ENCODE data around the gene DMD.

DMD gene

GRCh38 chrX:31130457-31131220 is 2080.7 kb downstream of the DMD start:
- DNase-seq: no peak

DNA sequence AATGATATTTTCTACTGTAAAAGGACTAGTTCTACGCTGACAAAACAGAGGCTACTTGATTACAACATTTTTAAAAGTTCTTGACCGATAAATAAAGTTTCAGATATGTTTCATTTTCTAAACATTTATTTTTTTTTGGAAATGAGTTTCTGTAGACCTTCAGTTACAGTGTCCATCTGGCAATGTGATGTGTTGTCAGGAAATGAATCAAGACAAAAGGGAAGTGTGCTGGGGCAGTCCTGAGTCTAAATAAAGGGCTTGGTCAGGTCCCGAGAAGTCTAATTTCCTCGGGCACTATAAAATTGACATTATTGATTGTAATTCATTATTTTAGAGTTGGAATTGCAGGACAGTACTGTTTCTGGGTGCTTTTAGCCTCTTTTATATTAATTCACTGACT is 2082.5 kb downstream of the DMD start:
- no peak for DNase-seq

GRCh38 chrX:31127716-31128115 is 2083.6 kb downstream of the DMD start:
- no peak for DNase-seq

GRCh38 chrX:31126205-31126604 is 2085.1 kb downstream of the DMD start:
- no peak for DNase-seq

DNA sequence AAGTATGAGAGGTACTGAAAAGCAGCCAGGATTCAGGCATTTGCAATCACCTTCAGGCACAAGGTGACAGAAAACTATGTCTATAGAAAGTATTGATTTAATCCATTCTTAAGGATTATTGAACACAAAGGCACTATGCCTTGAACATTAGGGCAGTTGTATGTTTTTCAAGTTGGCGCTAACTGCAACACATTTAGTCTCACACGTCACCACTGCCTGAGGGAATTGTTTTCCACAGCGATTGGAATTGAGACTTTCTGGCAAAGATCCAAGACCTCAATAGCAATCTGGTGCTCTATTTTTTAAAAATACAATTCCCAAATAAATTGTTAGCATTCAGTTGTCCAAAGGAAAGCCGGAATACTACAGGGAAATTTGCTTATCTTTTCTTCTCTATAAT is 2086.8 kb downstream of the DMD start:
- no peak for DNase-seq

GRCh38 chrX:31123335-31123734 is 2088.0 kb downstream of the DMD start:
- no peak for DNase-seq

DNA sequence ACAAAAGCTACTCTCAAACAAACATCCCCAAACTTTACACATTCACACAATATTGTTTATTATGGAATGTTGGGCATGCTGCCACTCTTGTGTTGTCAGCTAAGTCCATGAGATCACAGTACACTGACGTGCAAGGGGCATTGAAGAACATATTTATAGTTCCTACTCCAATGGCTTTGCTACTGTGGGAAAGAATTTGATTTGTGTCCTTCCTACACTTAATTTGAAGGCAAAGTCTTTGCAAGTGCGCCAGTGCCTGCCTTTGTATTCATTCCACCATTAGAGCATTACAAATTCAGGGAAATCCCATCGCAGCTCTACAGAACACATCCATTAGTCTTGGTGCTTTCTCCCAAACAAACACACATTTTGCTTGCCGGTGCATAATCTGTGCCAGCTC is 2094.1 kb downstream of the DMD start:
- DNase-seq: no peak

DNA sequence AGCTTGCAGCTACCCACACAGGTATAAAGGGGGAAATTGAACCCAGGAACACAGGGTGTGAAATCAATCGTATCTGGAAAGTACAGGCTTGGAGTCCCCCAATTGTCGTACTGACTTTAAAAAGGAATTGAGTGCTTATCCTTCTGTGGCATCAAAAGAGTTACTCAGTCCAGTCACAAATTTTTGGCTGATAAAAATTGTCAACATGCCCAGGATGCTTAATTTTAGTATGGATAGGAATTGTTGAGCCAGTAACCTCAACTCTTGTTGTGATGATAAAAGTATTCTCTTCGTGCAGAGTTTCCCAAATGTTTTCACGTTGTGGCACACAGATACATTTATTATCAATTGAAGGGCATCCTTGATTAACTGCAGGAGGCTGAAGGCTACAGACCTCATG is 2096.0 kb downstream of the DMD start:
- no peak for DNase-seq

- DNase-seq: no peak
These were observed 2096.5 kb downstream of the DMD start for GRCh38 chrX:31114858-31115257.

- no peak for DNase-seq
These were observed 2098.9 kb downstream of the DMD start for GRCh38 chrX:31112226-31112999.

- DNase-seq: no peak
These were observed 2100.7 kb downstream of the DMD start for GRCh38 chrX:31110657-31111056.

GRCh38 chrX:31099536-31100090 is 2111.7 kb downstream of the DMD start:
- no peak for DNase-seq

DNA sequence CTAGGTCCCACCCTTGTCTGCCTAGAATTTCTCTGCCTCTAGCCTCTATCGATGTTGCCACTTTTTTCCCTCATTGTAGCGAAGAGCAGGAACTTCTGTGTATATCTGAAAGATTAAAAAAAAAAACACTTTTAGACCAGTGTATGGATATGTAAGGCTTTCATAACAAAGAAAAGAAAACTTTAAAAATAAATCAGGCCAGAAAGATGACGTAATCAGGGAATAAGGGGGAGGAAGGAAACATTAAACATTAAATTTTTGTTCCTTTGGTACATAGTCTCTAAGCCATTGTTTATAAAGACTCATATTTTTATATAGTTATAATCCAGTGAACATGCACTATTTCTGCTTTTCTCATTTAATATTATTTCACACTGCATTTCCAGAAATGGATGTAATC is 2113.3 kb downstream of the DMD start:
- no peak for DNase-seq

GRCh38 chrX:31093639-31093975 is 2117.7 kb downstream of the DMD start:
- no peak for DNase-seq

- DNase-seq: no peak
These were observed 2118.2 kb downstream of the DMD start for GRCh38 chrX:31092970-31093638.

DNA sequence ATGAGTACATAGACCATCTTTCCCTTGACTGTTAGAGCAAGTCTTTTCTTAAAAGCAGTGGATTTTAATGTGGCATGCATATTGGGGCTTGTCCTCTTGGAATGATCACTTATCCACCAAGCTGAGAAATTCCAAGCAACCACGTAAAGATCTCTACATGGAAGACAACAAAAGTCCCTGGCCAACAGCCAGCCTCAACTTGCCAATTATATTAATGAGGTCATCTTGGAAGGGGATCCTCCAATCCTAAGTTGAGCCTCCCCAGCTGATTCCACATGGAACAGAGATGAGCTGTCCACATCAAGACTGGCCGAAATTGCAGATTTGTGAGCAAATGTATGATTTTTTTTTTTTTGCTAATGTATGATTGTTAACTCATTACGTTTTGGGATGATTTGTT is 2118.9 kb downstream of the DMD start:
- no peak for DNase-seq

DNA sequence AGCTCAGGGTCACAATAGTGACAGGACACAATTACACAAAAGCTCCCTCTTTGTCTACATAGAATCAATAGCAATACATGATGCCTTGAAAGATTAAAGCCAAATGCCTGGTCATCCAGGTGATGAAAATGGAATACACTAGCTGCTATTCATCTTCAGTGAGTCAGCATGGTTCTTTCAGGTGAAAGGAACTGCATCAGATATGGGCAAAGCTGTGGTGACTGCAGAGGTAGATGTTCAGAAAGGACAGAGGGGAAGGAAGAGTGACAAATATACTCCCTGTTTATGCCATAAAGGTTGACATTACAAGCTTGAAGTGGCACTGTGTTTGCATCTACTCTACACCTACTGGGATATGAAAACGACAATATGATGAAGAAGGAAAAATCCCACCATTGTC is 2119.5 kb downstream of the DMD start:
- no peak for DNase-seq

- no peak for DNase-seq
These were observed 2136.8 kb downstream of the DMD start for GRCh38 chrX:31074522-31074921.

DNA sequence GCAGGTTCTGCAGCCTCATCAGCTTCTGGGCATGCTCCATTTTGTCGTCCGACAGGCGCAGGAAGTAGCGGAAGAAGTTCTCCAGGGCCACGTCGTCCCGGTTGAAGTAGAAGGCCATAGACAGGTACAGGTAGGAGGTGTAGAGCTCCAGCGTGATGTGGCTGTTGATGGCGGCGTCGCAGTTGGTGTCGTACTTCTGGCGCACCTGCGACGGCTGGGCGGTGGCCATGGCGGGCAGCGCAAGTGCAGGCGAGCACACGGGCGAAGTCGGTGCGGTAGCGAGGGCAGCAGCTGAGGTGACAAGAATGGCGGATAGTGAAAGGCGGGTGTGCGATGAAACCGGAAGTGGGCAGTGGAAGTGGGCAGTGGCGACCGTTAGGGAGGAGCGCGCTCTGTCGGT is 2139.6 kb downstream of the DMD start, which contains the start of gene FTHL17:
Gene FTHL17 (minus strand): TSS at position 317 of the 400 bp plus-strand sequence. CDS start 88 bp downstream, at position 229.
- DNase-seq: no peak

DNA sequence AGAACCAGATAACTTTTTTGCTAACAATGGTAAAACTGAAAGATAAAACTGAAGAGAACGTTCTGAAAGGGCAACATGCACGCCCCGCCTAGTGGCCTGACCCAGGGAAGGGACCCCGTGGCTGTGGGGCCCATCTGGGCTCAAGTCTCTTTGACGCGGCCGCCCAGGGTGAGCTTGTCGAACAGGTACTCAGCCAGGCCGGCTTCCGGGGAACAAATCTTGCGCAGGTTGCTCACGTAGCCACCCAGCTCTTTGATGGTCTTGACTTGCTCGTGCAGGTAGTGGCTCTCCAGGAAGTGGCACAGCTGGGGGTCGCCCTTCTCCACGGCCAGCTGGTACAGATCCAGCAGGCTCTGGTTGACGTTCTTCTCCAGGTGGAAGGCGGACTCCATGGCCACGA is 2140.1 kb downstream of the DMD start:
- DNase-seq: no peak

DNA sequence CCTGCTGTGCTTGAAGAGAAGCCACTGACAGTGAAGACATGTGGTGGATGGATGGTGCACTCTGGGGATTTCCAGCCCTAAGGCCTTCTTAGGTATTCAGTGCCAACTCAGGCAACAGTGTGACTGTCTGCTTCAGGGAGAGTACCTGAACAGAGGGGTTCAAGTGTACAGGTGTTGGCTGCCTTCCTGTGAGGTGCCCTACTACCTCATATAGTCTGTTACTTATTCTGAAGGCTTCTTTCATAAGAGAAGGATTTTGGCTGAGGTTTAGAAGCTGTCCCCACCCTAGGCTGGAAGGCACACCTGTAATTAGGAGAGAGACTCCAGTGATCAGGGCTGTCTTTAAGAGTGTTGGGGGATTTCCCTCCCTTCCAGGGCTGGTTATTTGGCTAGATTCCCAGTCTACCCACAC is 2141.3 kb downstream of the DMD start:
- no peak for DNase-seq
